HepG2 (cell line): ENCODE results near the gene HOMEZ. TPM values are rescaled to one million over a fixed set of nuclear protein-coding genes. Genes with fewer than 3 reads are reported as not detected.

Experiments
- ARNT2 ChIP-seq: sonication (generic); formaldehyde crosslinking; IDR thresholded peaks from 2 replicates; pipeline ENCODE4 v1.8.0; 2022; ENCODE audit warnings: mild to moderate bottlenecking, low read depth, missing genetic modification reagents, moderate library complexity
- CBFB ChIP-seq: sonication (generic); formaldehyde crosslinking; IDR thresholded peaks from 2 replicates; pipeline ENCODE4 v1.4.0; 2020; ENCODE audit warnings: missing genetic modification reagents
- ERF ChIP-seq: IDR thresholded peaks from 2 replicates; pipeline ENCODE4 v1.6.1; 2018; ENCODE audit warnings: missing biosample characterization, missing genetic modification reagents
- IKZF1 ChIP-seq: fragments of 450-650 bp; IDR thresholded peaks from 2 replicates; pipeline ENCODE4 v1.7.1; 2016
- JARID2 ChIP-seq: sonication (generic); formaldehyde crosslinking; IDR thresholded peaks from 2 replicates; pipeline ENCODE4 v1.8.1; 2023; ENCODE audit warnings: missing genetic modification reagents, inconsistent platforms; ENCODE audit not compliant: insufficient replicate concordance
- KDM6A ChIP-seq: IDR thresholded peaks from 2 replicates; pipeline ENCODE4 v1.6.1; 2016; ENCODE audit warnings: low read depth
- KMT2B ChIP-seq: IDR thresholded peaks from 2 replicates; pipeline ENCODE4 v1.6.1; 2016; ENCODE audit warnings: missing genetic modification reagents, missing compliant biosample characterization
- MAZ ChIP-seq, 2 experiments: sonication (generic) in 1 of 2; formaldehyde crosslinking in 1 of 2; IDR thresholded peaks; 2 replicates each; pipeline versions ENCODE4 v1.5.0 to v1.6.1; 2012 to 2020; ENCODE audit warnings: low read depth in 2 of 2, mild to moderate bottlenecking in 2 of 2, borderline replicate concordance in 1 of 2, improper control_type of control experiment in 1 of 2, low read length in 1 of 2, missing genetic modification reagents in 1 of 2, moderate library complexity in 1 of 2
- SOX6 ChIP-seq, 2 experiments: fragments of 450-650 bp in 1 of 2; sonication (generic) in 1 of 2; formaldehyde crosslinking in 1 of 2; IDR thresholded peaks; 2 replicates each; pipeline versions ENCODE4 v1.4.0 to v1.6.1; 2017 to 2020; ENCODE audit warnings: antibody characterized with exemption in 1 of 2, mild to moderate bottlenecking in 1 of 2, missing genetic modification reagents in 1 of 2
- ZFP91 ChIP-seq: sonication (generic); formaldehyde crosslinking; IDR thresholded peaks from 2 replicates; pipeline ENCODE4 v1.9.0; 2022; ENCODE audit warnings: missing genetic modification reagents, mild to moderate bottlenecking, borderline replicate concordance
- ZFY ChIP-seq: sonication (generic); formaldehyde crosslinking; IDR thresholded peaks from 2 replicates; pipeline ENCODE4 v1.4.0; 2020; ENCODE audit warnings: missing genetic modification reagents
- ZKSCAN1 ChIP-seq: fragments of 150-350 bp; IDR thresholded peaks from 2 replicates; pipeline ENCODE4 v1.6.1; 2014; ENCODE audit warnings: low read length
- ZNF24 ChIP-seq: fragments of 450-650 bp; IDR thresholded peaks from 2 replicates; pipeline ENCODE4 v1.6.1; 2017; ENCODE audit warnings: antibody characterized with exemption, mild to moderate bottlenecking
- ZNF788 ChIP-seq: sonication (generic); formaldehyde crosslinking; IDR thresholded peaks from 2 replicates; pipeline ENCODE4 v1.5.0; 2020; ENCODE audit warnings: mild to moderate bottlenecking, missing genetic modification reagents, borderline replicate concordance
- ZSCAN25 ChIP-seq: sonication (generic); formaldehyde crosslinking; IDR thresholded peaks from 2 replicates; pipeline ENCODE4 v1.8.0; 2022; ENCODE audit warnings: mild to moderate bottlenecking, missing genetic modification reagents
- polyA plus RNA-seq, 8 experiments: library from polyadenylated mRNA; depleted of rRNA in 3 of 8; stranded (reverse) in 7 of 8; unstranded in 1 of 8; fragments of >200 nt; fragmentation: Illumina TruSeq in 4 of 8; extraction: Trizol in 4 of 8; gene quantifications; 2 replicates each; pipeline versions ENCODE4 v1.2.1 to v1.2.3, GENCODE V29; 2011 to 2016; ENCODE audit warnings: low read depth in 4 of 8, missing spikeins in 1 of 8, mixed read lengths in 1 of 8; ENCODE audit not compliant: insufficient read depth in 1 of 8
- total RNA-seq, 5 experiments: library from RNA; depleted of rRNA; stranded (reverse); fragments of >200 nt; fragmentation: Illumina TruSeq; extraction: Trizol; gene quantifications; 2 replicates each; pipeline ENCODE4 v1.2.3, GENCODE V29; 2016; ENCODE audit warnings: low read depth in 1 of 5
- TF ChIP-seq, protein P1 (sequence below): sonication (generic); formaldehyde crosslinking; IDR thresholded peaks from 2 replicates; pipeline ENCODE4 v1.8.1; 2023; ENCODE audit warnings: mild to moderate bottlenecking, missing genetic modification reagents
- TF ChIP-seq, protein P2 (sequence below): sonication (generic); formaldehyde crosslinking; IDR thresholded peaks from 2 replicates; pipeline ENCODE4 v1.4.0; 2020; ENCODE audit warnings: missing genetic modification reagents

Gene HOMEZ
- total and polyA plus RNA-seq, 2 of the 13 experiments (the other 11 are each of a cell fraction or from before 2014, with no cell fraction given): 14.5 to 31.8 TPM

DNA sequence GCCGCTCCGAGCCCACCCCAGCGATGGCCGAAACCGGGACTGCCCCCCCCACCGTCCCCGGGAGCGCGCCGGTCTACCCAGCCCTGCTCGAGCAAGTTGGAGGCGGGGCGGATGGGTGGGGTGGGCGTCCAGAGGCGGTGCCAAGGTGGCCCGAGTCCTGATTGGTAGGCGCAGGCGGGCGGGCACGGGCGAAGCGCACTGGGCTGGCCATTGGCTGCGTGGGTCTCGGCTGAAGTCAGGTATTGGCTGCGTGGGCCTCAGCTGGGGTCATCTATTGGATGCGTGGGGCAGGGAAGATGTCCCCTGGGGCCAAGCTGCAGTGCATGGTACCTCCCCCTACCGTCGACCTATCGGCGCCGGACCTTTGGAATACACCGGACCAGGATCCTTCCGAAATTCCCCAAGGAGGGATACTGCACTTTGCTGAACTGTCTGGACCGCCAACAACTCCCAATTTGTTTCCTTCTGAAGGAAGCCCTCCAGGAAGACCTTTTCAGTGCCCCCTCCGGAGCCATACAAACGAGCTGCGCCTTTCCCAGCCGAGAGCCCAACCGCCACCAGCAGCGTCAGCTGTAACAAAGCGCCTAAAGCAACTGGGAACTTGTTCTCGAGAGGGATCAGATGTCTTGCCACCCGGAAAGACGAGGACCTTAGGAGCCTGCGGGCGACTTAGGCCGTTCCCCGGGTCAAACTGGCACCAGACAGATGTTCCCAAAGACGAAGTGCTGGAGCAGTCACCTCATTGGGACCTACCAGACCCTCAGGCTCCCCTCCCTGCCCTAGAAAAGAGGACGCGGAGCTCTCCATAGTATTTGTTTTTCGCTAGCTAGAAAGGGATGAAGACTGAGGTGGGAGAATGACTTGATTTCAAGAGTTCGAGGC, at the start of gene HOMEZ (continued):
- peak; percentile 78 for TF ChIP-seq ZFP91 (CRISPR knock-in tag)
- TF ChIP-seq ZNF24: peak; percentile 62; the same call in 1 of the 2 replicates
- TF ChIP-seq SOX6 (IDR thresholded peaks at IDR 0.05): no peak
- TF ChIP-seq SOX6 (CRISPR knock-in tag; IDR thresholded peaks at IDR 0.05): peak; percentile 75
- TF ChIP-seq KMT2B (CRISPR knock-in tag): peak; percentile 95
- peak; percentile 79 for TF ChIP-seq ZFY (CRISPR knock-in tag)
- peak; percentile 87; the same call in 1 of the 2 replicates for TF ChIP-seq ARNT2 (CRISPR knock-in tag)
- TF ChIP-seq ZNF788: peak; percentile 60
- no peak for TF ChIP-seq ZKSCAN1
- no peak for TF ChIP-seq JARID2 (CRISPR knock-in tag)
- TF ChIP-seq, protein P1, sequence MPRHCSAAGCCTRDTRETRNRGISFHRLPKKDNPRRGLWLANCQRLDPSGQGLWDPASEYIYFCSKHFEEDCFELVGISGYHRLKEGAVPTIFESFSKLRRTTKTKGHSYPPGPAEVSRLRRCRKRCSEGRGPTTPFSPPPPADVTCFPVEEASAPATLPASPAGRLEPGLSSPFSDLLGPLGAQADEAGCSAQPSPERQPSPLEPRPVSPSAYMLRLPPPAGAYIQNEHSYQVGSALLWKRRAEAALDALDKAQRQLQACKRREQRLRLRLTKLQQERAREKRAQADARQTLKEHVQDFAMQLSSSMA (CRISPR knock-in tag): 0 out of 2 replicates have a peak, but pooled peaks have one; percentile 72
- 0 out of 2 replicates have a peak, but pooled peaks have one; percentile 88 for TF ChIP-seq MAZ (IDR thresholded peaks at IDR 0.05; ENCODE audit: borderline replicate concordance, low read depth, low read length)
- TF ChIP-seq MAZ (CRISPR knock-in tag; IDR thresholded peaks at IDR 0.05; ENCODE audit: low read depth): peak; percentile 93
- TF ChIP-seq, protein P2, sequence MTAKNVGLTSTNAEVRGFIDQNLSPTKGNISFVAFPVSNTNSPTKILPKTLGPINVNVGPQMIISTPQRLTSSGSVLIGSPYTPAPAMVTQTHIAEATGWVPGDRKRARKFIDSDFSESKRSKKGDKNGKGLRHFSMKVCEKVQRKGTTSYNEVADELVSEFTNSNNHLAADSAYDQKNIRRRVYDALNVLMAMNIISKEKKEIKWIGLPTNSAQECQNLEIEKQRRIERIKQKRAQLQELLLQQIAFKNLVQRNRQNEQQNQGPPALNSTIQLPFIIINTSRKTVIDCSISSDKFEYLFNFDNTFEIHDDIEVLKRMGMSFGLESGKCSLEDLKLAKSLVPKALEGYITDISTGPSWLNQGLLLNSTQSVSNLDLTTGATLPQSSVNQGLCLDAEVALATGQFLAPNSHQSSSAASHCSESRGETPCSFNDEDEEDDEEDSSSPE (CRISPR knock-in tag): peak; percentile 91
- peak; percentile 91 for TF ChIP-seq ERF (CRISPR knock-in tag)
- TF ChIP-seq CBFB (CRISPR knock-in tag): peak; percentile 35; the same call in 1 of the 2 replicates
- no peak; the same call in 1 of the 2 replicates for TF ChIP-seq KDM6A (CRISPR knock-in tag)
- no peak for TF ChIP-seq IKZF1
- peak; percentile 72 for TF ChIP-seq ZSCAN25 (CRISPR knock-in tag)
